Measurements from ENCODE around the gene CEP55.

DNA sequence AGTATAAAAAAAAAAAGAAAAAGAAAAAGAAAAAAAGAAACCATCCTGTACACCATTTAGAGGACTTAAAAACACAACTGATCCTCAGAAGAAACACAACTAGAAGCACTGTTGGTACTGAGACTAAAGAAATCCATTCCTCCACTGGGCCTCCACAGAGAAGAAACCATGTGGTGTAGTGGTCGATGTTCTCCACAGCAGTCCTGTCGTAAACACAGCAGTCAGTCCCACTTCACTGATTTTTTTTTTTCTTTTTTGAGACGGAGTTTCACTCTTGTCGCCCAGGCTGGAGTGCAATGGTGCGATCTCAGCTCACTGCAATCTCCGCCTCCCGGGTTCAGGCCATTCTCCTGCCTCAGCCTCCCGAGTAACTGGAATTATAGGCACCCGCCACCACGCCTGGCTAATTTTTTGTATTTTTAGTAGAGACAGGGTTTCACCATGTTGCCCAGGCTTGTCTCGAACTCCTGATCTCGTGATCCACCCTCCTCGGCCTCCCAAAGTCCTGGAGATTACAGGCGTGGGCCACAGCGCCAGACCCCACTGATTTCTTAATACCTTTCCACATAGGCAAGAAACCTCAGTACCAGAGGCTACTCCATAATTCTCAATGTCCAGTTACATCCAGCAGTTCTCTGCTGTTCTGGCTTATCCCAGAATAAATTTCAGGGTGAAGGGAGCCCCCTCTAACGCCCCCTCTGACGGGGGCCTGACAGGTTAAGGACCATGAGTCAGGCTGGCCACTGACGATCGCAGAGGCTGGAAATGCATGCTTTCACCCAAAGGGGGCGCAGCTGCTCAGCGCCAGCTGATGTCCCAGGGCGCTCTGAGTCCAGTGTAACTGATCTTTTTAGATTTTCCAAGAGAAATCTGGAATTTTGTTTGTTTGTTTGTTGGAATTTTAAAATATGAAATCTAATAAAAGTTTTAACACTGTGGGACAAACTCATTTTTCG, 45.3 kb downstream of the CEP55 start:
- TF ChIP-seq CTCF (conservative IDR thresholded peaks at IDR 0.05; ENCODE audit: low read depth, low read length) (peak; percentile 81), EZH2 (IDR thresholded peaks at IDR 0.05; ENCODE audit: borderline replicate concordance, low read depth, low read length, poor library complexity, severe bottlenecking) (no peak)
